Thyroid gland (tissue), 4 donors: ENCODE results near the gene WDR49. TPM values are rescaled to one million over a fixed set of nuclear protein-coding genes. Genes with fewer than 3 reads are reported as not detected.

ENCODE experiments used
- DNase-seq, 2 donors: peaks; one replicate each; pipeline ENCODE4 v3.0.0-alpha.2; 2019
- H3K27ac ChIP-seq, 3 donors: fragments of 200-600 bp; sonication (generic); 1 replicate in 2 of 3; 2 replicates in 1 of 3; pipeline ENCODE4 v1.5.1; 2016 to 2019; ENCODE audit warnings: mild to moderate bottlenecking in 1 of 3, moderate library complexity in 1 of 3
- H3K27me3 ChIP-seq: fragments of 200-600 bp; sonication (generic); one replicate; pipeline ENCODE4 v1.5.1; 2019
- H3K36me3 ChIP-seq, 2 donors: fragments of 200-600 bp; sonication (generic); one replicate each; pipeline ENCODE4 v1.5.1; 2016 to 2019
- H3K4me1 ChIP-seq, 2 donors: fragments of 200-600 bp; sonication (generic); one replicate each; pipeline ENCODE4 v1.5.1; 2017 to 2019
- H3K4me3 ChIP-seq, 3 donors: fragments of 200-600 bp; sonication (generic); replicated peaks in 1 of 3; 1 replicate in 2 of 3; 2 replicates in 1 of 3; pipeline ENCODE4 v1.5.1; 2016; ENCODE audit warnings: mild to moderate bottlenecking in 1 of 3
- H3K9me3 ChIP-seq: fragments of 200-600 bp; sonication (generic); one replicate; pipeline ENCODE4 v1.5.1; 2017
- CTCF ChIP-seq, 6 experiments: fragments of 200-600 bp in 3 of 6; fragments of 450-650 bp in 3 of 6; sonication (generic) in 3 of 6; IDR thresholded peaks; one replicate each; pipeline ENCODE4 v1.5.1; 2016 to 2019; ENCODE audit warnings: antibody characterized with exemption in 6 of 6, mild to moderate bottlenecking in 2 of 6, inconsistent platforms in 1 of 6, moderate library complexity in 1 of 6
- POLR2A ChIP-seq, 2 donors: fragments of 450-650 bp; IDR thresholded peaks; one replicate each; pipeline ENCODE4 v1.6.1; 2017; ENCODE audit warnings: antibody characterized with exemption in 2 of 2, mild to moderate bottlenecking in 2 of 2, moderate library complexity in 1 of 2
- WGBS, 2 donors: methylation state at CpG; one replicate each; pipeline ENCODE4 v1.1.5; 2017; 5-methylcytosine and 5-hydroxymethylcytosine counted together
- intact Hi-C: fragments of 100-400 bp; cut with DNase I; formaldehyde crosslinking; loops from one replicate; pipeline ENCODE4 v1.15.1; 2023
- total RNA-seq, 4 donors: library from RNA; depleted of rRNA; stranded (reverse); fragments of >200 nt; gene quantifications; one replicate each; pipeline ENCODE4 v1.2.3, GENCODE V29; 2016

The WDR49 gene
- total RNA-seq, 4 donors from 2014 or later, result 0.56 to 2.2 (median 1.6) TPM

DNA sequence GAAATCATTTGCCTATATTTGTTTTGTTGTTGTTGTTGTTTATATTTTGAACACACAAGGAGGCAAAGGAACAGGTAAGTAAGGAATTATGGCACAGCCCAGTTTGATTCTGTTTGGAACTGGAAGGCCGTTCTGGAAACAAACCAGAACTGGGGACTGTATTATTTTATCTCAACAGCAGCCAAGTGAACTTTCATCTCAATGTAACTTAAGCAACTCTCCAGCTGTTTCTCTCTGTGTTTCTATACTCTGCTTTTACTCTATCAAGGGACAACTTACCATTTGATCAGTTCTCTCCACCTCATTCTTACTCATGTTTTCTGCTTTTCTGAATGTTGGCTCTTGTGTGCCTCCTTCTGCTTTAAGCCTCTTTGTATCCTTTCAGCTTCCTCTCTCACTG is 16.0 kb upstream of the WDR49 start:
- Histone ChIP-seq H3K27ac (no peak overlapping the region), H3K9me3 (no peaks in the 10 kb centered on the region), H3K4me3 (no peak overlapping the region), H3K27me3 (no peaks in the 10 kb centered on the region), H3K4me1 (no peaks in the 10 kb centered on the region), H3K36me3 (peaks cover 0 to 6% of the 10 kb centered on the region in 2 donors)
- no peak for DNase-seq
- intact Hi-C loops, result no loop called here
- TF ChIP-seq CTCF (IDR thresholded peaks at IDR 0.05) (no peak), POLR2A (IDR thresholded peaks at IDR 0.05) (no peak)
- WGBS, 2 donors, result 78 to 90% methylated on average over 1 of the region's 1 CpG

GRCh38 chr3:167668651-167669050 is 14.9 kb upstream of the WDR49 start:
- intact Hi-C loops, result no loop called here

GRCh38 chr3:167666563-167666962 is 12.8 kb upstream of the WDR49 start:
- intact Hi-C loops, result no loop called here
- H3K27ac ChIP-seq, result no peak overlapping the region
- H3K27me3 ChIP-seq, result no peaks in the 10 kb centered on the region
- H3K4me3 ChIP-seq, result no peak overlapping the region
- DNase-seq, result no peak
- TF ChIP-seq CTCF (IDR thresholded peaks at IDR 0.05), result no peak
- TF ChIP-seq POLR2A (IDR thresholded peaks at IDR 0.05), result no peak
- H3K4me1 ChIP-seq, result no peaks in the 10 kb centered on the region
- H3K9me3 ChIP-seq, result no peaks in the 10 kb centered on the region
- WGBS, 2 donors, result 81 to 85% methylated on average over 2 of the region's 2 CpGs
- H3K36me3 ChIP-seq, result no peaks in the 10 kb centered on the region

More at GRCh38 chr3:167668651-167669050, 14.9 kb upstream of the WDR49 start:
- Histone ChIP-seq H3K4me3 (no peak overlapping the region), H3K4me1 (no peaks in the 10 kb centered on the region), H3K27ac (no peak overlapping the region), H3K27me3 (no peaks in the 10 kb centered on the region), H3K36me3 (peaks cover 0 to 1% of the 10 kb centered on the region in 2 donors), H3K9me3 (no peaks in the 10 kb centered on the region)
- DNase-seq, result no peak
- WGBS, 2 donors, result 91 to 97% methylated on average over 1 of the region's 1 CpG
- TF ChIP-seq CTCF (IDR thresholded peaks at IDR 0.05) (no peak), POLR2A (IDR thresholded peaks at IDR 0.05) (no peak)

- no peak for TF ChIP-seq CTCF (IDR thresholded peaks at IDR 0.05)
- TF ChIP-seq POLR2A (IDR thresholded peaks at IDR 0.05), result no peak
- no peaks in the 10 kb centered on the region for H3K27me3 ChIP-seq
- H3K27ac ChIP-seq, result no peak overlapping the region
- no peaks in the 10 kb centered on the region for H3K36me3 ChIP-seq
- intact Hi-C loops, result no loop called here
- no peak for DNase-seq
- no peak overlapping the region for H3K4me3 ChIP-seq
- H3K9me3 ChIP-seq, result no peaks in the 10 kb centered on the region
- WGBS, 2 donors, result 81 to 84% methylated on average over 5 of the region's 5 CpGs
- no peaks in the 10 kb centered on the region for H3K4me1 ChIP-seq
Measured at GRCh38 chr3:167662919-167663400, 9.2 kb upstream of the WDR49 start.

DNA sequence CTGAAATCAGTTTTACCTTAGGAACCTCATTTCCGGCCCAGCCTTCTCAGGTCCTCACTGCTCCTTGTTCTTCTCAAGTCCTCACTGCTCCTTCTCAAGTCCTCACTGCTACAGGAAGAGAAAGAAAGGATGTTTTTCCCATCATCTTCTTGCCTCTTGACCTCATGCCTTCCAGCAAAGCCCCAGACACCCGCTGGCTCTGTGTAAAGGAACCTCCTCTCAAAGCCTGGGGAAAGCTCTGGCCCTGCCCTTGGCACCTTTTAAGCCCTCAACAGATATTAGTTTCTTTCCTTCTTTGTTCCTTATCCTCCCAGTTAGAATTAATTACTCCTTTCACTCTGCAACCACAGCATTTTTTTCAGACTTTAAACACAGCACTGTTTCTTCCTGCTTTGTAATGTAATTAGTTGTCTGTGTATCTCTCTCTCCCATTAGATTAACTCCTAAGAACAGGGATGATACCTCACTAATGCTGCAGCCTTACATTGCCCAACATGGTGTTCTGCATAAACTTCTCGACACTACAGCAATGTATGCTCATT is 4.0 kb upstream of the WDR49 start:
- DNase-seq, result no peak
- intact Hi-C loops, result no loop called here
- Histone ChIP-seq H3K4me1 (no peaks in the 10 kb centered on the region), H3K9me3 (no peaks in the 10 kb centered on the region), H3K27me3 (no peaks in the 10 kb centered on the region), H3K4me3 (no peak overlapping the region), H3K27ac (no peak overlapping the region), H3K36me3 (no peaks in the 10 kb centered on the region)
- TF ChIP-seq CTCF (IDR thresholded peaks at IDR 0.05) (no peak), POLR2A (IDR thresholded peaks at IDR 0.05) (no peak)
- 75 to 80% methylated on average over 3 of the region's 3 CpGs for WGBS, 2 donors
